A204.1 (cell line): ENCODE data around the gene GNA14.
"Not testable (repeated sequence)": the region's sequence is repeated elsewhere in the genome, so short reads cannot be mapped to it uniquely, and the experiment has no call there.

ENCODE experiments used
- FAIRE-seq: peaks from 2 replicates; lab custom pipeline; 2012; peaks lifted over from hg19 to GRCh38; lab: Jason Lieb, UNC

The GNA14 gene

DNA sequence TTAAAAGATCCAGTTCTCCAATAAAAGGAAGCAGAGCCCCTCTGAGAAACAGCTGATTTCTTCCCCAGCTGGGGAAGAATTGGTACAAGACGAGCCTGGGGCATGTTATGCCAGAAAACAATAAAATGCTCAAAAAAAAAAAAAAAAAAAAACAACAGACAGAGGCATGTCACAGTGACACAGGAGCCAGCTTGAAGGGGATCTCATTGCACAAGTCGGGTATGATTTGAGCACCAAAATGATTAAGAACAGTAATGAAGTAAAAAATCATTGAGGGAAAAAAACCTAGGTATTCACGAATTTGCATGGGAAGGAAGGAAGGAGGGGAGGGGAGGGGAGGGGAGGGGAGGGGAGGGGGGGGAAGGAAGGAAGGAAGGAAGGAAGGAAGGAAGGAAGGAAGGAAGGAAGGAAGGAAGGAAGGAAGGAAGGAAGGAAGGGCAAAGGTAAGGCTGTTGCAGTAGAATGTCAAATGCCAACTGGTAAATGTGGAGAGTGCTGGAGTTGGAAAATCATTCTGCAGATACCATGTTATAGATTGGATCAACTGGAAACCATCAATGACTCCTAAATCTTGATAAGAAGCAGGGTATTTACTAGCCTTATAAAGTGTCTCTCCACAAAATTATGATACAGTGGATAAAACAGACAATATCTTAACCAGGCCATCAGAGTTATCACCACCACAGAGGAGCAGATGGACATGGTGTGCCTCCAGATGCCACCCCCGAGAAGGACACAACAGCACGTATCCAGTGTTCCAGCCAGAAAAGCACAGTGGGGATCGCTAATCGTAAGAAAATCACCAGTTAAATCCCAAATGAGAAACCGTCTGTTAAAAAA is 7.2 kb downstream of the GNA14 start:
- no peak for FAIRE-seq

DNA sequence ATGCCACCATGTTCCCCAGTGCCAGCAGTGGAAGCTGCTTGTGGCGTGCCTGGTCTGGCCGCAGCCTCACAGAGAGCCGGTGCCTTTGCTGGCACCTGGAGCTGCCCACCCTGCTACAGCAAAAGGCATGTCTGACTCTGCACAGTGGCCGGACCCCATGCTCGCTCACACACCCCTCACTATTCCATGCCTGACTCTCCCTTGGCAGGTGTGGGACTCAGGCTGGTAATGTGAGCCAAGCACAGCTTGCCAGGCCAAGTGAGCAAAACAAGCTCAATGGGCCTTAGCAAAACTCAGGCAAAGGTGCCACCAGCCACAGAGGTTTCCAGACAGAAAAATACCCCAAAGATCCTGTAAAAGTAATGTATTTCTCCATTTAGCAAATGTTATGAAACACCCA is 15.5 kb downstream of the GNA14 start:
- no peak for FAIRE-seq

DNA sequence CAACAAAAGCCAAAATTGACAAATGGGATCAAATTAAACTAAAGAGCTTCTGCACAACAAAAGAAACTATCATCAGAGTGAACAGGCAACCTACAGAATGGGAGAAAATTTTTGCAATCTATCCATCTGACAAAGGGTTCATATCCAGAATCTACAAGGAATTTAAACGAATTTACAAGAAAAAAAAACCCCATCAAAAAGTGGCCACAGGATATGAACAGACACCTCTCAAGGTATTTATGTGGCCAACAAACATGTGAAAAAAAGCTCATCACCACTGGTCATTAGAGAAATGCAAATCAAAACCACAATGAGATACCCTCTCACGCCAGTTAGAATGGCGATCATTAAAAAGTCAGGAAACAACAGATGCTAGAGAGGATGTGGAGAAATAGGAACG is 19.3 kb downstream of the GNA14 start:
- FAIRE-seq: not testable (repeated sequence)

DNA sequence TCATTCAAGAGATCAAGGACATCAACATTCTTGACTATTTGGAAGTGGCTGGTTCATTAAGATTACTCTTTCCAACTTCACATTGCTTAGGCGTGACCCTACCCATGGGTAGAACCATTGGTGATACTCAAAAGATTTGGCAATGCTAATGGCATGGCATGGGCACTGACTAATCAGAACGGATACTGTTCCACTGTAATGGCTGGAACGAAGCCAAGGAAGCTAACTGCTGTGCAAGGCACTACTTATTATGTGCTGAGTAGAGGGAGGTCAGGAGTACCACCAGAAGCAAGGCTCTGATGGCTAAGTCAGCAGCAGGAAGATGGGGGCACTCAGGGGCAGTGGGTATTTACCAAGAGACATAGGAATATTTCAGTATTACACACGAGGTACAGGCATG is 31.9 kb downstream of the GNA14 start:
- no peak for FAIRE-seq

DNA sequence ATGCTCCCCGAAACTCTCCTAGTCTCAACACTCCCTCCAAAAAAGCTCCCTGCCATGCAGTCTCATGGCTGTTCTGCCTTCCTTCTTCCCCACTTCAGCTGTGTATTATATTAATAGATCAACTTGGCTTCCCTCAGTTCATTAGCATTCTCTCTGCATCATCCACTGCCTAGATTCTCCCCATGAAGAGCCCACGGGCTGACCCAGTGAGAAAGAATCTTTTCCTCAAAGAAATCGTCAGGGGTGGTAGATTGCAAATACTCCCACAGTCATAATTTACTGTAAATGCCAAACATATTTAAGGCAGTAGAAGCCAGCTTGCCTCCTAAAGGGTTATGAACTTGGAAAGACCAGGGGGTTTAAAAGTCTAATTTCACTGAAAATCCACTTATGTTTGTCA is 33.5 kb downstream of the GNA14 start:
- FAIRE-seq: no peak

DNA sequence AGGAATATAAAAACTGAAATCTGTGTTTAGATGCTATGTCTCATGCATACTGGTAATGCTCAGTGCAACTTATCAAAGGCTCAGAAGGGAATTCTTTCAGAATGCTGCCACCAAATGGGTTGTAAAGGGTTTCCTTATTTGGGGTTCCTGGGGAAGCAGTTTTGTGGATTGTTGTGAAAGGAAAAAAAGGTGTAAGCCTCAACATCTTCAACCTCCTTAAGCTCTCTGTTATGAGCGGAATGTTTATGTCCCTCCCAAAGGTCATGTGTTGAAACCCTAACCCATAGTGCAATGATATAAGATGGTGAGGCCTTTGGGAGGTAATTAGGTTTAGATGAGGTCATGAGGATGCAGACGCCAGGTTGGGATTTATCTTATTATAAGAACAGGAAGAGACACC is 41.6 kb downstream of the GNA14 start:
- no peak for FAIRE-seq

DNA sequence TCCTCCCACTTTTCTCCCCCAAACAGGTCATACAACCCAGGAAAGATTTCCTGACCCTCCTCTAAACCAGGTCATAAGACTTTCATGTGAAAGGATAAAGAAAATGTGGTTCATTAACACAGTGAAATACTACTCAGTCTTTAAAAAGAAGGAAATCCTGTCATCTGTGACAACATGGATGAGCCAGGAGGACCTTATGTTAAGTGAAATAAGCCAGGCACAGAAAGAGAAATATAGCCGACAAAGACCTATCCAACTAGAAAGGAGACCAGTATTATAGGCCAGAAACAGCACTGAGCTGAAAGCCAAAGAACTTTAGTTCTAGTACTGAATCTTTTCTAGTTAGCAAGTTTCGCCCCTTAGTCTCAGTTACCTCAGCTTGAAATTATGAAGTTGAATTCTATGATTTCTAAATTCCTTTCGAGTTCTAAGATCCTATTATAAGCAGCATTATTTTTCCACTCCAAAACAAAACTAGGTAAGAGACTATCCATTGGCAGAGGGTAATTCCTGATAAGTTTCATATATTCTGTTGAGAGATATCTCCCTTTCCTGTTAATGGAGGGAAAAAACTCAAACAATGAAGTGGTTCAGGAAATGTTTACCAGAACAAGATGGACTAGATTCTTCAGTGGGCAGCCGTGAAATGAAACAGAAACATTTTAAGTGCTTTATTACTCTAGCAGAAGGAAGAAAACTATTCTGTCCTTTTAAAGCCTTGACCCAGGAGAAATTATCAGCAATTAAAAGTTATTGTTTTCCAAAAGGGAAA is 42.5 kb downstream of the GNA14 start:
- no peak for FAIRE-seq

DNA sequence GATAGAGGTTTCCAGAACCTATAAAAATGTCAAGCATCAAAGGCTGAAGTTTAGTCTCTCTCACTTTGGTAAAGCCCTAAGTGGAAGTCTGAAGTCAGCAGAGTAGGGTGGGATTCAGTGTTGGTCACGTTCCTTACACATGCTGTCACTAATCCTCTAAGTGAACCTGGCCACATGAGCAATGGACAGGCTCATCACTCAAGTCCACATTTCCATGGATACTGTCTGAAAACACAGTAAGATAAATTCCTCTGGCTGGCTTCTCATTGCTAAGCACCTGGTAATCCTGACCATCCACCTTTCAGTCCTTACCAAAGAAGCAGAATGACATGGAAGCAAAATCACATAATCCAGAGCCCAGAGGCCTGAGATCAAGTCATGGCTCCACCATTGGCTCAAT is 43.8 kb downstream of the GNA14 start:
- FAIRE-seq: no peak

DNA sequence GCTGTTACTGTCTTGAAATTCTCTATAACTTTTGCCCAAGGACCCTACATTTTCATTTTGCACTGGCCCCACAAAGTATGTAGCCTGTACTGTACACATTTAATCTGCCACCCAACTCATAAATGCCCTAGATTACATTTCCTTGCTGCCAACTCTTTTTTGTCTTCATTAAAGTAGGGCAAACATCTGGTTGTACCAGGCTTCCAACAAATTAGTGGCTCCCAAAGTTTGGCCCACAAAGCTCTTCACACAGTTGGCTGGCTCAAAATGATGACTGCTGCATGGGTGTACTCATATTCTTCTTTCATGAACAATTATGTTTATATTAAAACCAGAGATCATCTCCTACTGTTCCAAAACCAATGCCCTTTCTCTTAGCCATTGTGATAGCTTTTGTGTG is 45.3 kb downstream of the GNA14 start:
- FAIRE-seq: no peak

DNA sequence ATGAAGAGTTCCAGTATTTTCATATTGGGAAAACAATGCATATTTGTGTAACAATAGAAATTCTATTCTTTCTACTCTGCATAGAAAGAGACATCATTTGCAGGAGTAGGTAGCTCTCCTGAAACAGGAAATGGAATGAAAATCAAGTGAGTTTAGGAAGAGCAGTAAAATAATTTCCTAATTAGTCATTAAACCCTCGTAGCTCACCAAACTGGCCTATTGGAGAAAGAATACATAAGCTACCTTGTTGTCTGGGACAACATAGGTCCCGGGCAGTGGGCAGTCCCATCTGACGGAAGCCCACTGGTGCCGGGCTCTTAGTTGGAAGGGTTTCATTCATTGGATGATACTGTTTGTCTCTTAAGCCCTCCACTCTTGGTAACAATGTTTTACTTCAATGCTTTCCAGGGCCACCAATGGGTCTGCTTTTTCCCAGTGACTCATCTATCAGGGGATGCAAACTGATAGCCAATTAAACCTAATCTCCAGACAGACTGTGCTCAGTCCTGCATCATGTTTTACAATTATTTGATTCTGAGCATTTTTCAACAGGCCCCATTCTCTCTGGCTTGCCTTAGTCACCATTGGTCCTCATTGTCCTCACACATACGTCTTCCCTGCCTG is 46.5 kb downstream of the GNA14 start:
- FAIRE-seq: no peak

DNA sequence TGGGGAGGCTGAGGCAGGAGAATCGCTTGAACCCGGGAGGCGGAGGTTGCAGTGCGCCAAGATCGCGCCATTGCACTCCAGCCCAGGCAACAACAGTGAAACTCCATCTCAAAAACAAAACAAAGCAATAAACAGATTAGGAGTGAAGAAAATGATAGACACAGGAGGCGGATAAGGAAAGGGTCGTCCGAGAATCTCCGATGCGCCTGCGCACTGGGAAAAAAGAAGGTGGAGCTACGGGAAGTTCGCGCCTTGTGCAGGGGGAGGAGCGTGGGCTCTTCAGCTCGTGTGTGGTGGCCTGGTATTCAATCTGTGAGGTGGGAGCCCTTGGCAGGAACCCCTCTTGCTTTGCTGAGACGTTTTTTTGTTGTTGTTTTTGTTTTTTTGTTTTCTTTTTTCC is 47.3 kb downstream of the GNA14 start:
- no peak for FAIRE-seq

DNA sequence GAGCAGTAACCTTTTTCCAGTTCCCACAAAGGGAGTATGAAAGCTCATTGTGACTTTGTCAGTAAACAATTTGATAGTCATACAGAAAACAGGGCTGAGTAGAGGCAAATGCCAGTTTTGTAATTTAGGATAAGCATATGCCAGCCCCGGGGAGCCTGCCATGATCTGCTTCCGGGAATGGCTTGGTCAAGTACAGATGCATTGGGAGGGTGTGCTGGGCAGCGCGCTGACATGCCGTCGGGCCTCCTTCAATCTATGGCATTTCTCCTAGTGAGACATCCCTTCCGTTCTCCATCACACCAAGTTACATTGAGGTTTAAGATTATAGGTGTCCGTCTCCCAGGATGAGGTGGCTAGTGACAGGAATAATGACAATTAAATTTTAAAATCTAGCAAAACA is 48.6 kb downstream of the GNA14 start:
- FAIRE-seq: no peak

DNA sequence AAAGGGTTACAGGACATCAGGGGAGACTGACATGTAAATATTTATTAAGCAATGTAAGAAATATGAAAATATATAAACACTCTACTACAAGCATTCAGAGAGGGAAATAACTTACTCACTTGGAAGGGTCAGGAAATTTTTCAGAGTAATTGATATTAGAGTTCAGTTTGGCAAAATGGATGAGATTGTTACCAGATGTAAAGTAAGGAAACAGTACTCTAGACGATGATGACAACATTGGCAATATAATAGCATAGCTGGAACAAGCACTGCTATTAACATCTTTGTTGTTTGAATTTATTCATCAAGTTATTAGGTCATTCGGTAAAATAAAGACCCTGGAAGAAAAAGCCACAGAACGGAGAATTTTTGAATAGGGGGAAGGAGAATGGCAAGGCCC is 49.1 kb downstream of the GNA14 start:
- no peak for FAIRE-seq

DNA sequence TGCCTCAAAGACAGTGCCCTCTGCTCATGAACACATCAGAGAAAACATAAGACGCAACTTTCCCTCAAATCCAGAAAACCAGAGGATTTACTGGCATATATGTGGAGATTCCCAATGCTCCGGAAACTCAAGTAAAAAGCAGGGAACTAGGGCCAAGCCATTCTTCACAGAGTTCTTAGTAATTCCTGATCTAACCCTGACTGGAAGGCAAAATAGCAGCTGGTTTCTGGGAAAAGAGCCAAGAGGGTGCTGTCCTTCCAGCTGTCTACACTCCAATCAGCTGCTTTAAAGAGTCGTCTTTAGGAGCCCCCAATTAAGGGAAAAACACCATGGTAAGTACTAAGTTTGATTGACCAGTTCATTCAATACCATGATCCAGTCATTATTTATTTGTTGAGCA is 49.6 kb downstream of the GNA14 start:
- FAIRE-seq: no peak

DNA sequence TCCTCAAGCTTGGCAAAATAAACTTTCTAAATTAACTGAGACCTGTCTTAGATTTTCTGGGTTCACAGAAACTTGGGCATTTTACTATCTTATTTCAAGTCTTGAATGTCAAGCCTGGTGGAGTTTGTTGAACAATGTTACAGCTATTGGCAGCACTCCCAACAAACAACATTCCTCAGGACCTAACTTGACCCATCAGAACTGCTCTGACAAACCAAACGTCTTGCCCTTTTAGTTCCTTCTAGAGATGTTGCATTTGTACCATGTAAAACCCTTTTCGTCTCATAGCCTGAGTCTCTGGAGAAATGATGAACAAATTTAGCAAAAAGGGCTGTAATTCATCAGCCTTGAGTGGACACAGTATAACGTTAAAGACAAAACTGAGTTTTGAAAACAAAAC is 51.1 kb downstream of the GNA14 start:
- no peak for FAIRE-seq

DNA sequence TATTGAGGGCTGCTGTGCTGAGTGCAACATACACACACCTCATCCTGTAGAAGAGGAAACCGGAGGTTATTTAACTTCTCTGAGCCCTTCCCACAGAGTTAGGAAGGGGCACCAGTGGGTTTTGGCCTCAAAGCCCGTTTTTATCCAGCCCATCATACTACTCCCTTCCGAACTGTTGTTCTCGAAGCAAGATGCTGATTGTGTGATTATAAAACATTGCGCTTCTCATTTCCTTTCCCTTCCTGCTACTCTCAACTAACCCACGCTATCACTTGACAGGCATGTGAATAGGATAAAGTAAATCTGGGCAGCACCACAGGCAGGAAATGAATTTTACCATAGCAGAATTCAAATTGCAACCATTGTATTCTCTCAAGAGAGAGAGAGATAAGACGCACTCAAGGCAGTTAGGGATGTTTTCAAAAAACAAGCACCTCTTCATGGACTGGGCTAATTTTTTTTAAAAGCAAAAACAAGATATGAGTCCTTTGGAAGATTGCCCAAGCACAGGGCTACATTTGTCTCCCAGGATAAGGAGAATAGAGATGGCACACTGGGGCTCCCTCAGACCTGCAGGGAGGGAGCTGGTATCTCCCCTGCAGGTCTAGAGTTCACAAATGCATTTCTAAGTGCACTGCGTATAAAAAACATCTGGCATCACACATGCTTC is 52.6 kb downstream of the GNA14 start:
- no peak for FAIRE-seq

DNA sequence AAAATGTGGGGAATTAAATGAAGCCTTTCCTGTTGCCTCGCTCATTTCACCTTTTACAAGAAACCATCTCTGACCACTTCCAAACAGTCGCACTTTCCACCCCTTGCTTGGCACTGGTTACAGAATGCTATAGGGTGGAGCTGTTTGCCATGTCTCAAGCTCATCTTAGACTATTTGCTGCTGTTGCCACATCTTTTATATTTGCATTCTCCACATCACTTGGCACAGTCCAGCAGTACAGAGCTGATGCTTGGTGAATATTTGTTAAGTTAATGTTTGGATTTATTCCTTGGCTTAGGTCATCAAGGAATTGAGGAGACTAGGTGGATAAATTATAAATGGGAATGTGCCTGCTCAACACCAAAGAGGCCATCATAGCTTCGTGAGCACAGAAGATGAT is 53.2 kb downstream of the GNA14 start:
- no peak for FAIRE-seq

DNA sequence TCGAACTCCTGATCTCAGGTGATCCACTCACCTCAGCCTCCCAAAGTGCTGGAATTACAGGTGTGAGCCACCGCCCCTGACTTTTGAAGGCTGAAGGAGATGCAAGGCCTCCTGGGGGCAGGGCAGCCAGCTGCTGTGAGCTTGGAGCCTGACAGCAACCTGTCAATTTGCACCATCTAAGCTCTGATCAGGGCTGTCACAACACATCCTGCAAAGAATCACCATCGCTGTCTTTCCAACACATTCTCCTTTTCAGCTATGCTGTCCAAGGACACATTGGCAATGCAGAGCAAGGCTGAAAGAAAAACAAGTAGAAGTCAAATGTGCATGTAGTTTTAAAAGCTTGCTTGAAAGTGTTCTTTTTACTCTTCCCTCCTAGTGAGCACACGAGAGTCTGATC is 54.6 kb downstream of the GNA14 start:
- FAIRE-seq: no peak

DNA sequence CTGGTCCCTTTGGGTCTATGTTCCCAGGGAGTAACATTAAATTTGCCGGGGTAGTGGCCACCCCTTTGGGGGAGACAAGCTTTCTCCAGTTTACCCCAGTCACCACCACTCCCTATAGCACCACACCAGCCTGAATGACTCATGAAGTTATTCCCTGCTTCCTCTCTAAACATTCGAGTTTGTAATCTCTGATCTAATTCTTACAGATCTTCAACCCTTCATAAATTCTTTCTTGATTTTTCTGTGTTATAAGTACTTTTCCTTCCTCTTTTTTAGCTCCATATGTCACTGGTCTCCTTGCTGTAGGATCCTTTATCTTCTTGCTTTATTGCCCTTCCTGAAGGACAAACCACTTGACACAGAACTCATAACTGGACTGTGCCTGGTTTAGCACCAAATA is 55.6 kb downstream of the GNA14 start:
- no peak for FAIRE-seq

DNA sequence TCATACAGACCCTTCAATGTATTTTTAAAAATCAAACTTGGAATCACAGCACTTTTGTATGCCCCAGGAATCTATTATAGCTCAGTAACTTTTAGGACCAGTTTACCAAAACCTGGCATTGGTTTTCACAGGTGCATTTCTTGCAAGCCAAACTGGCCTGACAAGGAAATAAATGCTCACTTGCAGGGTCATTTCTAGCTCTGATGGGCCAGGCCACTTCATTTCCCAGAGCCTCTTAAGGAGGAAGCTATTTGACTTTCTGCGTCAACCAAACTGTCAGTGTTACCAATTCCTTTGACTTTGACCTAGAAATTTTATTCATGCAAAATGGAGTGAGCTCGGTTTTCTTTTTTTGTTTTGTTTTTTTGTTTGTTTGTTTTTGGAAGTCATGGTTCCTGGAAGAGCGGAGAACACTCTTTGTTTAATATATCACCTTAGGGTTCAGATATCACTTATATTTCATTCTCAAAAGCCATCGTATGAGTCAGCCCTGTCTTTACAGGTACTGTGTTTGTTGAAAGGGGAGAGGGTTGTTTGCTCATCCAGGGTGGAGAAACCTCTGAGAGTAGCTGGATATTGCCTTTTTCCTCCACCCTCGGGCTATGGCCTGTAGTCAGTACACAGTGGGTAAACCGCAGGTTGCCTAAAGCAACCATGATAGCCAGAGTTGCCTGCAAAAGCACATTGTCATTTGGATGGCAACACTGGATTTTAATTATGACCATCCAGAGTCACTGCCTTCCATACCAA is 58.9 kb downstream of the GNA14 start:
- FAIRE-seq: no peak

DNA sequence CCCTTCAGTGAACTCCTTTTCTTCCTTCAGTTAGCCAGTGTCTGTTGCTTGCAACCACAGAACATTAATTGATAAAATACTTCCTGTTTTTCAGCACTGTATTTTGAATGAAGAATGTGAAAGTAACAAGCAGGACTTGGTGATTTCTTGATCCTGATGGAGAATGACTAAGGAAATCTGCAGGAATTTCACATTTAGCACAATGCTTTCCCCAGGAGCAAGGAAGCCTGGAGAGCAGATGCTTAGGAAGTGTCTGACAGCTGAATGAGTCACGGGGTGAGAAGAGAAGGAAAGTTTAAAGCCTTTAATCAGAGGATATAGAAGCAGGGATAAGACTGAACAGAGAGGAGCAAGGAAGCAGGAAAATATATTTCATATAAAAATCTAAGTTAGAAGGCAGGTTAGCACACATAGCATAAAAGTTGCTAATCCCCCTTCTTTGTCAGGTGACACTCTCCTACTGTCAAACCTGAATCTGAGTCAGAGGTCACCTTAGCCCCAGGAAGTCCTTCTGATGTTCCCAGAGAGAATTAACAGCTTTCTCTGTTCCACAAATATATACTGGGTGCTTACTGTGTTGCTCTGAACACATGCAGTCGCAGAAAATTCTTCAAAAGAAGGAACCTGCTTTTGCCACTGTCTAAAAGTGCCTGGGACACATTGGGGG is 59.7 kb downstream of the GNA14 start:
- no peak for FAIRE-seq

DNA sequence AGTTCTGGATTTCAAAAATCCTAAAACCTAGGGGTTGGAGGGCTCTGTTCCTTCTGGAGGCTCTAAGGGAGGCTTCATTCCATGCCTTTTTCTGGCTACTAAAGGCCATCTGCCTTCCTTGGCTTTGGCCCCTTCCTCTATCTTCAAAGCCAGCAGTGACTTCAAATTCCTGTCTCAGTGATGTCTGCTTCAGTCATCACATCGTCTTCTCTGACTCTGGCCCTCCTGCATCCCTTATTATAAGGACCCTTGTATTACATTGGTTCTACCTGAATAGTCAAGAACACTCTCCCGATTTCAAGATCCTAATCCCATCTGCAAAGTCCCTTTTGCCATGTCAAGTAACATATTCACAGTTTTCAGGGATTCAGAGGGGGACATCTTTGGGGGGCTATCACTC is 60.3 kb downstream of the GNA14 start:
- no peak for FAIRE-seq
